Activated CD8-positive, alpha-beta memory T cell treated with anti-CD3 and anti-CD28 coated beads, Interleukin-2, amount 50 U/mL, for 48 hours (primary cell): ENCODE data around the gene ZSCAN1.

Experiments
- DNase-seq: peaks from one replicate; pipeline ENCODE4 v3.0.0-alpha.2; 2020

Gene ZSCAN1

DNA sequence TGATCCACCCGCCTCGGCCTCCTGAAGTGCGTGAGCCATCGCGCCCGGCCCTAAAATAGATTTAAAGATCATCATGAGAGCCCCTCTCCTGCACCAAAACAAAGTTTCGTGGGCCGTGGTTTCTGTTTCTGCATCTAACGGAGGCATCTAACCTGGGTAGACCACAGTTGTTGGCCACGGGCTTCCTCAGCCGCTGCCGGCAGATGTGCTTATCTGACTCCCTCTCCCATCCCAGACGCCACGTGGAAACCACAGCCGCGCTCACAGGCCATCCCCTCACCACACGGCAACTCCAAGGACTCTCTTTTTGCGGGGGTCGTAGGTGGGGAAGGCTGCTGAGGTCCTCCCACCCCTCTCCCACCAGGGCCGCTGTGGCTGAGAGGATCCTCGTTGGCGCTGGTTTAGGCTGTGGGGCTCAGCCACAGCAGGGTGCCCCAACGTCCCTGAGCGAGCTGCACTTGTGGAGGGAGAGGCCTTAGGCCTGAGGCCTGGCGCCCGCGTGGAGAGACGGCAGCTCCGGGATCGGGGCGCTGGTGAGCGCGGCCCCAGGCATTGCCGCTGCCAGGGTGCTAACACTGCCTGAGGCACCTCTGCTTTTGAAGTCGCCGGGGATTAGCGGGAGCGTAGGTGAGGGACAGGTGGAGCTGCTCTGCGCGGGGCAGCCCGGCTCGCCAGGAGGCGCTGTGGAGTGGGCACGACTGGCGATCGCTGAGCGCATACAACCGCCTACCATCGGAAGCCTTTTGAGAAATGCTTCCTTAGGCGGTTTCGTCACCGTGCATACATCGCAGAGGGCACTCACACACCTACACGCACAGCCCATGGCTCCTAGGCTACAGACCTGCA, 8.9 kb downstream of the ZSCAN1 start:
- DNase-seq = no peak

GRCh38 chr19:58044391-58044790, 10.6 kb downstream of the ZSCAN1 start:
- no peak for DNase-seq

DNA sequence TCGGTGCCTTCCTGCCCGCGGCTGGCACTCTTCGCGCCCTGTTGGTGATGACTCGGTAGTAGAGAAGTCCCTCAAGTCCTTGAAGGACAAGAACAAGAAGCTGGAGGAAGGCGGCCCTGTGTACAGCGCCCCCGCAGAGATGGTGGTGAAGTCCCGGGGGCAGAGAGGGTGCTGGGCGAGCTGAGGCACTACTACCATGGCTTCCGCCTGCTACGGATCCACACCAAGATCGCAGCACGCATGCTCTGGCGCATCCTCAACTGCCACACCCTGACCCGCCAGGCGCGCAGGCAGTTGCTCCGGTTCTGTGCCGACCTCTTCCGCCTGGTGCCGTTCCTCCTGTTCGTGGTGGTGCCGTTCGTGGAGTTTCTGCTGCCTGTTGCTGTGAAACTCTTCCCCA, 11.1 kb downstream of the ZSCAN1 start:
- no peak for DNase-seq

DNA sequence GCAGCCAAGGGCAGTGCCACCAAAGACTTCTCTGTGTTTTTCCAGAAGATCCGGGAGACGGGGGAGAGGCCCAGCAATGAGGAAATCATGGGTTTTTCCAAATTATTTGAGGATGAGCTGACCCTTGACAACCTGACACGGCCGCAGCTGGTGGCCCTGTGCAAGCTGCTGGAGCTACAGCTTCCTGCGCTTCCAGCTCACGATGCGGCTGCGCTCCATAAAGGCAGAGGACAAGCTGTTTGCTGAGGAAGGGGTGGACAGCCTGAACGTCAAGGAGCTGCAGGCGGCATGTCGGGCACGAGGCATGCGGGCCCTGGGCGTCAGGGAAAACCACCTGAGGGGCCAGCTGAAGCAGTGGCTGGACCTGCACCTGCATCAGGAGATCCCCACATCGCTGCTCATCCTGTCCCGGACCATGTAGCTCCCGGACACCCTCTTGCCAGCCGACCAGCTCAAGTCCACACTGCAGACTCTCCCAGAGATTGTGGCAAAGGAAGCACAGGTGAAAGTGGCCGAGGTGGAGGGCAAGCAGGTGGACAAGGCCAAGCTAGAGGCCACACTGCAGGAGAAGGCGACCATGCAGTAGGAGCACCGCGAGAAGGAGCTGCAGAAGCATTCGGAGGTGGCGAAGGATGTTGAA, 11.7 kb downstream of the ZSCAN1 start:
- DNase-seq = no peak

GRCh38 chr19:58046856-58047255, 13.0 kb downstream of the ZSCAN1 start:
- DNase-seq = no peak

- no peak for DNase-seq
These were observed 13.8 kb downstream of the ZSCAN1 start for GRCh38 chr19:58047672-58048071.

GRCh38 chr19:58052256-58052655, 18.4 kb downstream of the ZSCAN1 start:
- DNase-seq = no peak

DNA sequence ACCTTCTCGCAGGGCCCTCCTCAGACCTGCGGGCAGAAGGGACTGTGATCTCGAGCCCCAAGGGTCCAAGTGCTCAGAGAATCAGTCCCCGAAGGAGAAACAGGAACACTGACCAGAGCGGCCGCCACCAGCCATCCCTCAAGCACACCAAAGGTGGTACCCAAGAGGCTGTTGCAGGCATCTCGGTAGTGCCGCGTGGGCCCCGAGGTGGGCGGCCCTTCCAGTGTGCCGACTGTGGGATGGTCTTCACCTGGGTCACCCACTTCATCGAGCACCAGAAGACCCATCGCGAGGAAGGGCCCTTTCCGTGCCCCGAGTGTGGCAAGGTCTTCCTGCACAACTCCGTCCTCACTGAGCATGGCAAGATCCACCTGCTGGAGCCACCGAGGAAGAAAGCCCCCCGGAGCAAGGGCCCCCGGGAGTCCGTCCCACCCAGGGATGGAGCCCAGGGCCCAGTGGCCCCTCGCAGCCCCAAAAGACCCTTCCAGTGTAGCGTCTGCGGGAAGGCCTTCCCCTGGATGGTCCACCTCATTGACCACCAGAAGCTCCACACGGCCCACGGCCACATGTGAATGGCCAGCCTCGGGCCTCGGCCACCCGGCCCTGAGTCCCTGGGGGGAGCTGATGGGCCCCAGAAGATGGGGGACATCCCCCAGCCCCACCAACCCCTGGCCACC, 19.8 kb downstream of the ZSCAN1 start:
- DNase-seq = no peak

DNA sequence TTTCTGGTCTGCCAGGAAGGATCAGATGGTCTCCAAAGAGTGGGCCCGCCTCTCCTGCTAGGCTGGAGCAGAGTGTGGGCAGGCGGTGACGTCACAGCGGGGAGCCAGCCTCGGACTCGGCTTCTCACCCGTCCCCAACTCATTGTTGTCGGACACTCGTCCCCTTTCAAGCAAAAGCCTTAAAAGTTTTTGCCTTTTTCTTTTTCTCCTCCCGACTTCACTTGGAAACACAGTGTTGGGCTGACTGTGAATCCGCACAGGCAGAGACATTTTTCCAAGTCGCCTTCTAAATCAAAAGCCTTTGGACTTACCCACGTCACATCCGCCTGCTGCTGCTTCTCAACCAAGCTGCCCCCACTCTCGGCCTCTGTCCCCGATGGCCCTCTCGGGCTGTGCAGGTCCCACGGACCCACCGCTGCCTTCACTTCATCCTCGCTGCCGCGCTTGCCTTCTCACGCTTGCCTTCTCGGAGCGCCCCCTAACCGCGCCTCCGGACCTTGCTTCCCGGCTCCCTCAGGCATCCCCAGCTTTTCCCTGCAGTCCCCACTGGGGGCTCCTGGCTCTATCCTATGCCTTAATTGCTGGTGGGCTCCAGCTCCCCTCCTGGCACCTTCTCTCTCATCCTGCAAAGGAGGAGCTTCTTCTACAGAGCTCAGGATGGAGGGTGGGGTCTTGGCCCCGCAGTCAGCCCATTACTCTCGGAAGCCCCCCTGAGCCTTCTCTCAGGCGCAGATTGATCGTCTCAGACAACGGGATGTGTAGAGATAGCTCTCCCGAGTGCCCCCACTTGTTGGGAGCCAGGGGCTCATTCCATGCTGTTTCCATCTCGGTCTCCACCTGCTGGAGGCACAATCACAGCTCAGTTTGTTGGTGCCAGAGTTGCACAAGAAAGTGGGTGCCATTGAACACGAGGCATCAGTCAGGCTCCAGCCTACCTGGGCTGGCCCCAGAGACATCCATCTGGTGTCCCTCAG, 21.4 kb downstream of the ZSCAN1 start:
- DNase-seq = no peak

GRCh38 chr19:58056261-58056660, 22.4 kb downstream of the ZSCAN1 start:
- no peak for DNase-seq

GRCh38 chr19:58056861-58057260, 23.0 kb downstream of the ZSCAN1 start:
- DNase-seq = no peak

DNA sequence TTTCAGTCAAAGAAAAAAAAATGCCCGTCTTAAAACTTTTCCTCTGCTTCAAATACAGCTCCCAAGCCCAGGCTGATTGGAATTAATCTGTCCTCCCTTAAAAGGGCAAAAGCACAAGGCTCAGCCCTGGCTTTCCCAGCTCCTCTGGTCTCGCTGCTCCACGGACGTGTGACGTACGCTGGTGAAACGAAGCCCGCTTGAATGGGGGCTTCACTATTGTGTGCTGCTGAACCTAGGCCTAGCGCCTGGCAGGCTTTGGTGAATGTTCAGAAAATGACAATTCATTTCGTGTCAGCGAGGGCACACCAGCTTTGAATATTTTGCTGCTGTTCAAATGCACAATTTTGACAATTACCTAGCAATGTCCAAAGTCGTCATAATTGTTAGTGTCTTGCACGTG, 24.6 kb downstream of the ZSCAN1 start:
- DNase-seq = no peak

GRCh38 chr19:58059003-58059670, 25.3 kb downstream of the ZSCAN1 start, which contains the start of gene ZNF135:
ZNF135 (plus strand) TSS chr19:58059282; CDS start chr19:58060003, 721 bp downstream.
- DNase-seq = peak; percentile 73

DNA sequence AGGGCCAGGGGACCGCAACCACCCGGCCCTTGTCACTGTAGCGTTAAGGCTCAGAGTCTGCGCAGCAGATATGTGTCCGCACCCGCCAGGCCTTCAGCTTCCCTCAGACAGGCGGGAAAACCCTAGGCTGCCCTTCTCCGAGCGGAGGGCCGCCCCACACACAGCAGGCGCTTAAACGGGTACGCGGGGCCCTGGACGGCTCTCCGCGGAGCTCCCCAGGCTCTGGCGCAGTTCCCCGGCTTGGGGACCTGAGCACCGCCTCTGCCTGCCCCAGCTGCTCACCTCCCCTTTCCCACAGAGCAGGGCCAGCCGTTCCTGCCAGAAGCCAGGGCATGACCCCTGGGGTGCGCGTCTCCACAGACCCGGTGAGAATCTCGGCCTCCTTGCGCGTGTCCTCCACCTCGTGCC, 25.9 kb downstream of the ZSCAN1 start:
- no peak for DNase-seq

- DNase-seq = no peak
These were observed 26.4 kb downstream of the ZSCAN1 start for GRCh38 chr19:58060231-58060630.

DNA sequence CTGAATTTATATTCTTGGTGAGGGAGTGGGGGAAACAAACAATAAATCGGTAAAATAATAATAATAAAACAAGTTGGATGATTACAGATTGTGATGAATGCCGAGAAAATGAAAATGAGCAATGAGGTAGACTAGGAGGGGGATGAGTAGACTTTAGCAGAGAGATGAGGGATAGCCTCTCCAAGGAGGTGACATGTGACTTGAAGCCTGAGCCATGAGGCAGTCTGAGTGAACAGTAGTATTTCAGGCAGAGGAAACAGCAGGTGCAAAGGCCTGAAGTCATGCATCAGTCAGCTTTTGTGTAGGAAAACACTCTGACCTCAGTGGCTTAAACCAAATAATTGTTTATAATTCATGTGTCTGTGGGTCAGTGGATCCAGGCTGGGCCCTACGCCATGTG, 29.9 kb downstream of the ZSCAN1 start:
- DNase-seq = no peak

- DNase-seq = no peak
These were observed 33.6 kb downstream of the ZSCAN1 start for GRCh38 chr19:58067240-58067912.

GRCh38 chr19:58079792-58080191, 46.0 kb downstream of the ZSCAN1 start:
- DNase-seq = no peak

DNA sequence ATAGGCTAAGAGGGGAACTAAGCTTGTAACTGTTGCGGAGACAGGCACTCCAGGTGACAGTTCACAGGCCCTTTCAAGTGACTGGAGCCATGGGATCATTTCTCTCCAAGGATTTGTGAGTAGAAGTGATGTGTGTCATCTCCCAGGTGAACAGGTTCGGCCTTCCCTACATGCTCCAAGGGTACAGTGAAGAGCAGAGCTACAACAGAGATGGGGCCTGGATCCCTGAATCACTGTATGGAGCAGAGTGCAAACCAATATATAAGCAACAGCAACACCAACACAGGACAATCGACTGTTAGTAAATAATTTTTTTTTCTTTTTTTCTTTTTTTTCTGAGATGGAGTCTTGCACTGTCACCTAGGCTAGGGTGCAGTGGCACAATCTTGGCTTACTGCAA, 49.2 kb downstream of the ZSCAN1 start:
- DNase-seq = no peak

- no peak for DNase-seq
These were observed 50.9 kb downstream of the ZSCAN1 start for GRCh38 chr19:58084596-58085347.
